GM18520 (cell line): ENCODE measurements around the gene CACNB3.

Experiments
- ATAC-seq: cut with Tn5 transposase; IDR thresholded peaks from one replicate; pipeline ENCODE4 v1.9.1; 2021; ENCODE audit not compliant: unreplicated experiment

CACNB3 gene

DNA sequence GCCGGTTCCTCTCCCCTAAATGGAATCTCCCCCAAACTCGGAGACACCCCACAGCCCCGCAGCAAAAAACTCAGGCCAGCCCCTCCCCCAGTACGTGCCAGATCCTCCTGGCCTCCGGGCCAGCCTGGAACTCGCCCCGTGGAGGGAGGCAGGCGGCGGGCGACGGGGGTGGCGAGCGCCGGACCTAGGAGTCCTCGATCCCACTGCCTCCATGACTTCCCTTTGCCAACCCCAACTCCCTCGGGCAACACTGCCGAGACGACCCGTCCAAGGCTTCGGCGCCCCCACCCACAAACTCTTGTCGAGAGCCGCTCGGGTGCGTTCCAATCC, 29.8 kb upstream of the CACNB3 start:
- no peak for ATAC-seq

GRCh38 chr12:48788854-48789775, 29.2 kb upstream of the CACNB3 start, which contains the start of gene ADCY6:
TSS of gene ADCY6 (minus strand) at chr12:48789089. CDS start at chr12:48783434, 5,655 bp downstream.
- ATAC-seq, result no peak

DNA sequence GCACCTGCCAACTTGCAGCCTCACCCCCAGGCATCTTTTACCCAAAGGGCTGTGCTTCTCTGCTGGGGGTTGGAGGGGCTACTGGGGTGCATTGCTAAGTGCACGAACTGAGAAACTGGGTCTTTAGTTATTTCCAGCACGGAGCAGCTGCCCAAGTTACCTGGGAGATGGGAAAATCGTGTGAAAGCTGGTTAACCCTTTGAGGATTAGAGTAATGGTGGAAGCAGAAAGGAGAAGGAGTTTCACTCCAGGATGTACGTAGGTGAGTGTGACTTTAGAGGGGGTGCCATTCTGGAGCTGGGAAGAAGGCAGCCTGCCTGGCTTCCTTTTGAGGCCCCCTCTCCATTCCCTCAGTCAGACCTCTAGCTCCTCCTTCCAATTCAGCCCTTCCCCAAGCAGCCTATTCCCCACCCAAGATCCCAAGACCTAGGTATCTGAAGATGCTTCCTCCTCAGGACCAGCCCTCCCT, 28.4 kb upstream of the CACNB3 start:
- no peak for ATAC-seq

- no peak for ATAC-seq
These were observed 24.6 kb upstream of the CACNB3 start for GRCh38 chr12:48793696-48794095.

DNA sequence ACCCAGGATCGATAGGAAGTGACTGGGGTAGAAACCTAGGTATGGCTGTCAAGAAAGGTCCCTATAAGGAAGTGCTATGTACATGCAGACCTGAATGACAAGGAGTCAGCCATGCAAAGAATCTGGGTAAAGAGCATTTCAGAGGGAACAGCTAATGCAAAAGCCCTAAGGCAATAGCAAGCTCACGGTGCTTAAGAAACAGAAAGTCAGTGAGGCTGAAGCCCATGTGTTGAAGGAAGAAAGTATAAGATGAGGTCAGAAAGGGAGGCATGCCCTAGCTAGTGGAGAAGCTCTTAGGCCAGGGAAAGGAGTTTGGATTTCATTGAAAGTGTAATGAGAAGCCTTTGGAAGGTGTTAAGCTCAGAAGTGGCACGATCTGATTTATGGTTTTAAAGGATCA, 23.4 kb upstream of the CACNB3 start:
- no peak for ATAC-seq

DNA sequence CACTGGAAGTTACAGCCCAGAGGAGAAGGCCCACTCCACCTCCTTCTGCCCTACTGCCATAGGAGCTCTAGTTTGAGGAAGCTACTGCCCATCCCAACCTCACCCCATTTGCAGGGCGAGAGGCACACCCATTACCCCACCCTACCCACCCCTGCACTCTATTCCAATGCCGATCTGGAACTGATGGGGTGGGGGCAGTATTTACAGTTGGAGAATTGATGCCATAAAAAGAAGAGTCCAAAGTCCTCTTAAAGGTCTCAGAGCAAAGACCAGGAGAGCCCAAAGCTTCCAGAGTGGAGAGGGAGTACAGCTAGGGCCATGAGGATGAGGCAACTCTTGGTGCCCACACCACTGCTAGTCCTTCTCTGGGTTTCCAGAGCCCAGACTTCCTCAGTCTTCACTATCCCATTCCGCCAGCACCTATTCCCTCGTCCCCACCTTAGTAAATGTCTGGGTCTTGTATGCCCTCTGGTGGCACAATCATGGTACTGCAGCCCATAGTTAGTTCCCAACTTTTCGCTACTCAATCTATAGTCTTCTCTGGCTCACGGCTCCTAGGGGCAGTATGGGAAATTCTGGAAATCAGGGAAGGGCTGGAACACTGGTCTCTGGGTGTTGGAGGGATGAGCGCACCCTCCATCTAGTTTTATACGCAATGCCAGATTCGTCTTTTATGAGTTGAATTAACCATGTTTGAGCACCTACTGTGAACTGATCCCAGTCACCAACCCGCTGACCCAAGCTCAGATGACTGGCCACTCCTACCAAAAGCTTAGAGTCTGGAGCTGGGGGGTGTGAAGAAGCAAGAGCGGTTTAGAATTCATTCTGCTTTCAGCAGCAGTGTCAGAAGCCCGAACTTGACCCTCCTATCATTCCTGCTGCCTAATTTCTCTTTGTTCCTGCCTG, 22.5 kb upstream of the CACNB3 start:
- no peak for ATAC-seq

GRCh38 chr12:48796976-48797375, 21.3 kb upstream of the CACNB3 start:
- ATAC-seq, result no peak

DNA sequence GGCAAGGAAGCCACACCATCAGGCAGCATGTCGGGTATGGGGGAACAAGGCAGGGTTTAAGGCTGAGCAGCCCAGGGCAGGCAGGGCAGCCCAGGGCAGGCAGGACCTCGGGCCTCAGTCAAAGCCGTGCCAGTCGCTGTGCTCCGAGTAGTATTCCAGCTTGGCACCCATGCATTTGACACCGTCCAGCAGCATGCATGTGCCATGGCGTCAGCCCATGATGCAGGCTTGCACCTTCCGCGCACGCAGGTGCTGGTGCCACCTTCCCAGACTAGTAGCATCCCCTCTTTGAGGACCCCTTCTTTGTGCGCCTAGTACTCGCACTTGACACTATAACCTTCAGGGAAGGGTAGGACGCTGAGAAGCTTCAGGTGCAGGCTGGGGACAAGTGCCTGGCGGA, 17.8 kb upstream of the CACNB3 start:
- ATAC-seq, result no peak

DNA sequence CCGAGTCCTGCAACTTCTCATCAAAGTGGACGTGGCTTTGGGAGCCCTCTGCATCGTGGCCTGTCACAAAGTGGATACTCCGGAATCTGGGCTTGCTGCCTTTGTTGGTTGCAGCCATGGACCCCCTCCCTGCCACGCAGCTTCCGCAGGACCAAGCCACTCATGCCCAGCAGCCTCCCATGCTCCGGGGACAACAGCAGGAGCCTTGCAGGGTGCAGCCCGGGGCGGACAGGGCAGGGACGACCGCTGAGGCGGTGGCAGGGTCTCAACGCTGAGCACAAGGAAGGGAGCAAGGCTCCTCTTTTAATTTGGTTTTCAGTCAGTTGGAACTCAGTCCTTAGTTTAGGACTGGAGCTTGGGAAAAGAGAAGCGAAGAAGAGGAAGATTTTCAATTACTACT, 17.3 kb upstream of the CACNB3 start:
- ATAC-seq, result no peak

- no peak for ATAC-seq
These were observed 14.6 kb upstream of the CACNB3 start for GRCh38 chr12:48803675-48804074.

GRCh38 chr12:48807981-48808380, 10.3 kb upstream of the CACNB3 start:
- ATAC-seq, result no peak

DNA sequence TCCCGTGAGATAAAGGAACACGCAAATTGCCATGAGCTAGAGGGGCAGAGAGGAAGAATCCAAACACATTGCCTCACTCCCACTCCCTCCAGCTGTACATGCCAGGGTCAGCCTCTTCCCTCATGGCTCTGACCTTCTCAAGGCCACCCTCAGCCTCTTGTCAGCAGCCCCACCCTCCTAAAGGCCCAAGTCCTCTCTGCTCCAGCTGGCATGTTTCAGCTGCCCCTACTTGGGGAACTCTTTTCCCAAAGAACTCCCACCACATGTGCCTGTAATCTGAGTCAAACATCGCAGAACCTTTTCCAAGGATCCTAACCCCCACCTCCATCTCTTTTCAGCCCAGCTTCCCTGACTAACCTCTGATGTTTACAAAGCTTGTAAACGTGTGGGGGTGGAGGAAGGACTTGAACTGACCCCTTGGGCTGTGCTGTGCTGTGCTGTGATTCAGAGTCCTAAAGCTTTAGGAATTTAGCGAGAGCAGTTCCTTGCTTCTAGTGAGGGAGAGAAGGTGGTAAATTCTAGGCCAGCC, 7.3 kb upstream of the CACNB3 start:
- ATAC-seq, result no peak

DNA sequence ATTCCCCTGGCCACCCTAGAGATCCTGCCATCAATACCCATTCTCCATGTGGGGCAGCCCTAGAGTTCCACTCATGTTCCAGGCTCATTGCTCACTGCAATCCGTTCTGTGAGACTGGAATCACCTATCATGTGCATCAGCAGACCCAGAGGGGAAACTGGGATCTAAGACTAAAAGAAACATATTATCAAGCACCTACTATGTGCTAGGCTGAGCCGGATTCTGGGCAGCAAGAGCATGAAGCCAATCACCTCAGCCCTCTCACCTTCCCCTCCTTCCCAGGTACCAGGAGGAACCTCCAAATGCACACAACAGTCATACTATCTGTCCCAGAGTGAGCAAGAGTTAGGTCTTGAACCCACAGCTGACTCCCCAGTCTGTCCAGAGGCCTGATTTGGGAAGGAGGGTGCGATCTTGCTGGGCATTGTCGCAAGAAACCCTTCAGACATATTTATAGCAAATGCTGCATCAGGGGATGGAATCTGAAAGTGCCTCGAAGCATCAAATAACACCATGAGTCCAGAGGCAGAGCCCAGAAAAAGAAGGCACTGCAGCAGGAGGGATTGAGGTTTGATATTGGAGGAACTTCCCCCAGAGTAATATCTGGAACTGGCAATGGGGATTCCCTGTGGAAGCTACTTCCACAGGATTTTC, 6.7 kb upstream of the CACNB3 start:
- no peak for ATAC-seq

- no peak for ATAC-seq
These were observed 5.9 kb upstream of the CACNB3 start for GRCh38 chr12:48812389-48812788.

DNA sequence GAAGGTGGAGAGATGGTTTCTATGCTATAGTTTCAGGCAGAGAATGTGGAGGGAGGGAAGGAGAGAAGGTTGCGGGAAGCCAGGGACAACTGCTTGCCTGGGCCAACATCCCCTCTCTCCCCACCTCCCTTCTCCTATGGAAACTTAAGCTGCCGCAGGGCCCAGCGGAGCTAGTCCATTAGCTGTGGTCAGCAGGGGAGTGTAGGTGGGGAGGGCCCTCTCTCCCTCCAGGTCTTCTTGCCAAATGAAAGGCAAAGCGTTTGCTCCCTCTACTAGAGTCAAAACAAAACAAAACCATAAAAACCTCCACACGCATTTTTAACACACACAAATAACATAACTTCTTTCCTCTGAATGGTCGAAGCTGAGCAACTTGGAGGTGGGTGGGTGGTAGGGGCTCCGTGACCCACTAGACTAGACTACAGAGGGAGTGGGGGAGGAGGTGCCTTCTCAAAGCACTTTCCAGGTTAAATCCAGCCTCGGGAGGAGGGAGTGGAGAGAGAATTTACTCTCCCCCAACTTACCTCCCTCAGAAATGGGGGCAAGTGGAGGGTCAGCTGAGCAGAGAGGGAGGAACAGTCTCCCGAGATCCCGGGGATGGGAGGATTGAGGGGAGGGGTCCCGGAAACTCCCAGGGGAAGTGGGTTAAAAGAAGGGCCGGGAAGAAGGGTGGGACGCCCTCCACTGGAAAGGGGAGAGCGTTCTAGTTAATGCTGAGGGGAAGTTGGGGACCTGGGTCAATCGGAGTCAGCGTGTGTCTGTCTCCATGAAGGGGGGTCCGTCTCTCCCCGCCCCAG, 4.6 kb upstream of the CACNB3 start:
- ATAC-seq, result no peak

DNA sequence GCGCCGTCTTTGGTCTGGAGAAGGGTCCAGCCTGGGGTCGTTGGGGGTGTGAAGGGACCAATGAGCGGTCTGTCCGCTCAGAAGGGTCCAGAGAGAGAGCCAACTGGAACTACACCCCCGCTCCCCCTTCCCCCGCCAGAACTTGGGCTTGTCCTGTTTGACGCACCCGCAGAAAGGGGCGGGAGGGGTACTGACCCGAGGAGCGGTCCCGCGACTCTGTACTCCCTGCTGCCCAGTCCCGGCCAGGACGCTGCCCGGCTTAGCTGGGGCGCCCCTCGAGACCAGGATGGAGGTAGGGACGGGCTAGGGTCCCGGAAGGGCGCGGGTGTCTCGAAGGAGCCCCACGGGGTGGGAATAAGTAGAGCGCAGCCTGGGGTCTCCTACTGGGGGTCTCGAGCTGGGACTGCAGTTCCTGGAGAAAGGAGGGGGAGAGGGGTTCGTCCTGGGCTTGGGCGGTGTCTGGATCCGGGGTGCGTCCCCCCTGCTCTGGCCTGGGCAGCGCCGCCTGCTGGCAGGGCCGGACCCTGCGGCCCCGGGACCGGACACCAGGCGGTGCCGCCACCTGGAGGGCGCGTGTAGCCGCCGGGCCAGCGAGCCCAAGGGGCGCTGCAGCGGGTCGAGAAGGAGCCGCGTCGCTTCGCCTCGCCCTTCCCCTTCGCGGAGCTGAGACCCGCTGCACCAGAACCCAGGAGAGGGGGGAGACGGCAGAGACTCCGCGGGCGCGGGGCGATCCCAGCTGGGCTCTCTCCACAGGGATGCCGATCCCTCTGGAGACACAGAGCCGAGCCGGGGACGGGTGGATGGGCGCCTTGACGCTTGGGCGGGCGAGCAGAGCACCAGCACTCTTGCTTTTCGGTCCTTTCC, 3.8 kb upstream of the CACNB3 start:
- ATAC-seq, result peak; percentile 55

- no peak for ATAC-seq
These were observed 2.9 kb upstream of the CACNB3 start for GRCh38 chr12:48815126-48816110.
